ENCODE data around the gene LIMCH1.
"Not testable (repeated sequence)": the region's sequence is repeated elsewhere in the genome, so short reads cannot be mapped to it uniquely, and the experiment has no call there.

Gene LIMCH1, protein sequence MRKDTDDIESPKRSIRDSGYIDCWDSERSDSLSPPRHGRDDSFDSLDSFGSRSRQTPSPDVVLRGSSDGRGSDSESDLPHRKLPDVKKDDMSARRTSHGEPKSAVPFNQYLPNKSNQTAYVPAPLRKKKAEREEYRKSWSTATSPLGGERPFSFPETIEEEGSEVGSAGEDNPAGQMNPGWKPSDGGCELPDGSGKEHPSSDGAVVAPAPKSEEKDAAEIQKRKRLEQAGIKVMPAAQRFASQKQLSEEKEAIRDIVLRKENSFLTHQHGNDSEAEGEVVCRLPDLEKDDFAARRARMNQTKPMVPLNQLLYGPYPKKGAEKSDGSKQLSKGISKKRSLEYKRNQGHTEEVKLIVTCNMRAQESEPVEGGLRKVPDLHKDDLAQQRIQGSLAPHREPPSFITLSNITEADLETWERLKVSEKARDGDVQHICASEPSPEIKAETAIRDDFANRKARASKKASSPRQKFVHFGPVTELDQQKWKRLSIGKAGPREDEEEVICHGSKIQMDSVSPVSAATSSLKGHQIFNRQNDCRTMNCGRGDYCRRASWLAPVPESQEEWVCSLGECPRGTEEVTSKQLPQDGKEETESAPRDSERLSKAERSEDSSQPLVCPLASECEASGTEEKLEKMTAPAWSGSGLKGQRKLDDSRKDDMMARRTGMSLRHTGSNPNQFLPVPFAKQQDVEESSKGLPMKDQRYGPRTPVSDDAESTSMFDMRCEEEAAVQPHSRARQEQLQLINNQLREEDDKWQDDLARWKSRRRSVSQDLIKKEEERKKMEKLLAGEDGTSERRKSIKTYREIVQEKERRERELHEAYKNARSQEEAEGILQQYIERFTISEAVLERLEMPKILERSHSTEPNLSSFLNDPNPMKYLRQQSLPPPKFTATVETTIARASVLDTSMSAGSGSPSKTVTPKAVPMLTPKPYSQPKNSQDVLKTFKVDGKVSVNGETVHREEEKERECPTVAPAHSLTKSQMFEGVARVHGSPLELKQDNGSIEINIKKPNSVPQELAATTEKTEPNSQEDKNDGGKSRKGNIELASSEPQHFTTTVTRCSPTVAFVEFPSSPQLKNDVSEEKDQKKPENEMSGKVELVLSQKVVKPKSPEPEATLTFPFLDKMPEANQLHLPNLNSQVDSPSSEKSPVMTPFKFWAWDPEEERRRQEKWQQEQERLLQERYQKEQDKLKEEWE (N-terminal part only)

DNA sequence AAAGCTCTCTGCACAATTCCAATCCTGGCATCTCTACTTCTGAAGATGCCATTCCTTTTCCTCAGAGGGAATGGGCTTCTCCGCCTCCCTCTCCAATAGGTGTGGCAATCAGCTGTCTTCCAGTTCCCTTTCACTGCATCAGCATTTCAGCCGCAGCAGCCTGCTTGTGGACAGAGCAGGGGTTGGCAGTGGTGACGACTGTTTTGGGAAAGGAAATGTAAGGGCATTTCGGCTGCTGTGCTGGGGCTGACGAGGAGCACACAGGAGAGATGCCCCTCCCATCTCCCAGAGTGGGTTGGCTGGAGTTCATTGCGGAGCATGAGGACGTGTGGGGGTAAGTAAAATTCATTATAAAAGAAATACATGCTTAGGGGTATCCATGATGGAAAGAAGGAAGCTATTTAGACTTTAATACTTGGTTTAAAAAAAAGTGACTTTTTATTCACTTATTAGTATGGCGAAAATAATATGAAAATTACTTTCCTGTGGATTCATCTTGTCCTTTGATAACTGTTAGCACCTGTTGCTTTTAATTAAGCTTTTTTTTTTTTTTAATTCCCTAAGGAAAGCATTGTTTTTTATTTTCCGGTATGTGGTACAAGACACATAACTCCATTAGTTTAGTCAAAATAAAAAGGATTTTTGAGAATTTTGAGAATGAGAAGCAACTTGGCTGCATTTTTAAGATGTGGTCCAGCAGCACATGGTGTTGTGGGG is at the start of gene LIMCH1:
LIMCH1 (plus strand) TSS at position 141 of the 717 bp plus-strand sequence. CDS start 67,839 bp downstream, outside the sequence.
- DNase-seq, result peak; percentile 19

DNA sequence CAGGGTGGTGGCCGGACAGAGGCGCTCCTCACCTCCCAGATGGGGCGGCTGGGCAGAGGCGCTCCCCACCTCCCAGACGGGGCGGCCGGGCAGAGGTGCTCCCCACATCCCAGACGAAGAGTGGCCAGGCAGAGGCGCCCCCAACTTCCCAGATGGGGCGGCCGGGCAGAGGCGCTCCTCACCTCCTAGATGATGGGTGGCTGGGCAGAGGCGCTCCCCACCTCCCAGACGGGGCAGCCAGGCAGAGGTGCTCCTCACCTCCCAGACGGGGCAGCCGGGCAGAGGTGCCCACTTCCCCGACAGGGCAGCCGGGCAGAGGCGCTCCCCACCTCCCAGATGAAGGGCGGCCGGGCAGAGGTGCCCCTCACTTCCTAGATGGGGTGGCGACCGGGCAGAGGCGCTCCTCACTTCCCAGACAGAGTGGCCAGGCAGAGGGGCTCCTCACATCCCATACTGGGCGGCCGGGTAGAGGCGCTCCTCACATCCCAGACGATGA is 46.8 kb upstream of the LIMCH1 start:
- not testable (repeated sequence) for DNase-seq

DNA sequence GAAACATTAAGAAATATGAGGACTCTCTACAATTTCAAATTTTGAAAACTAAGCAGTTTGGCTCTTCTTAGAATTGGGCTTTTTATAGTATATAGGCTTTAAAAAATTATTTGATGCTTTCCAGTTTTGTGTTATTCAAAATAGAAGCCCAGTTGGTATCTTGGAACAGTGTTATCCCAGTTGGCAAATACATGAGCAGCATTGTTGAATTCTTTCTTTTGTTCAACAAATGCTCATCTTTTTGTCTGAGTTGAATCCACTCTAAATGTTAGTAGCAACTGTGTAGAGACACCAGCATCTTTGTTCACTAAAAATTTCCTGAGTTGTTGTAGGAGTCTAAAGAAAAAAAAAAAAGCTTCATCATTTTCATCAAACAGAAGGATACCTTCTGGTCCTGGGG is 41.0 kb upstream of the LIMCH1 start:
- no peak for DNase-seq

DNA sequence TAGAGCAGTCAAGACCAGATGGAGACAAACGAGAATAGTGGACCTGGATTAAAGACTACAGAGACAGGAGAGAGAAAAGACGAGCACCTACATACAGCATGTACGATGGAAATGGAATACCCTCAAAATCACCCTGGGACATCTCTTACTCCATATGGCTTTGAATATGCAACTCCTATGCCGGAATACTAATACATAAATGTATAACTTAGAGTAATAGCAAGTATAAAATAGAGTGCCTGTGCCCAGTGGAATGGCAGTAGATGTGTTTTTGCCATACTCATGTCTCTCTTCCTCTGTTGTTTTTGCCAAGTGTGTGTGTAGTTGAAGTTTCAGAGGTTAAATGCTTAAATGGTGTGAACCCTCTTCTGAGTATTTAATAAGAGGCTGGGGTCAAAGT is 39.8 kb upstream of the LIMCH1 start:
- no peak for DNase-seq

DNA sequence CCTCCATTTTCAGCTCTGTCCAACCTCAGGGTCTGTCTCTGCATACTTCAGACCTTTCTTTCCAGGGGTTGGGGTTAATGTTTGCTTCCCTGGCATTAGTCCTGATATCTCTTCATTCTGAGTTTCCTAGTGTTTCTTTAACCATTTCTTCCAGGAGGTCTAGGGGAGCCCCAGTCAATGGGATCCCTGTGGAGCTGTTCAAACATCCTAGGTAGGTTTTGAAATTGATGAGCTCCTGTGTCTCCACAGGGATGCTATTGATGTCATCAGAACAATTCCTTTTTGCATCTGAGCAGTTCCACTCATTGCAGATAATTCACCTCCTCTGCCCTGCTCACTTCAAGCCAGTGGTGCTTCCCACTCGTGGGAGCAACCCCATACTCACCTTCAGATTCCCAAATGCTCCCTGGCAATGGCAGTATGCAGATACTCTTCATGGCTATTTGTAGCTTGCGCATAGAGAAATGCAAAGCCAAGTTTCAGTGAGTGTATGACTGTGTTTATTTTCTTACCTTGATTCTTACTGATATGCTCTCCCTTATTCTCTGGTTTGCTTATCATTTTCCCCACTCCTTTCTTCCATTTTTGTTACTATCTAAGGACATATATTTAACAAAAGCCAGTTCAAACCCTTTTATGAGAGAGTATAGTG is 33.7 kb upstream of the LIMCH1 start:
- DNase-seq, result no peak

DNA sequence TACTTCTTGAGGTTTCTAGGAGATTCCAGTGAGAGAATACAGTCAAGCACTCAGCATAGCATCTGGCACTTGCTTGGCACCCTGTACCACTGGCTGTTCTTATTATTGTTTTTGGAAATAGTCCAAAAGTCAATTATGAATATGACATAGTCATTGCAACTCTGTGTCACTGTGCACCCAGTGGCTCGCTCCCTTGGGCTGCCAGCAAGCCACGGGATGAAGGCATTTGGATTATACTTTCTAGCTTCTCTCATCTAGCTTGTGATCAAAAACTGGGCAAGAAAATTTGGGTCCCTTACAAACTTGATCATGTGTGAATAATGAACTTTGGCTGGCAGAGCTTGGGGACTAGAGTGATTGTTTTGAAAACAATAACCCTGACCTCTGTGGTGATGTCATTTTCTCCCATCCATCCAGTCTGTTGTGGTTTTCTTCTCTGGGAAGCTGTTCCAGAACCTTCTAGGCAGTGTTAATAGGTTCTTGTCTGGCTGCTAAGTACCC is 32.7 kb upstream of the LIMCH1 start:
- DNase-seq, result peak; percentile 67

DNA sequence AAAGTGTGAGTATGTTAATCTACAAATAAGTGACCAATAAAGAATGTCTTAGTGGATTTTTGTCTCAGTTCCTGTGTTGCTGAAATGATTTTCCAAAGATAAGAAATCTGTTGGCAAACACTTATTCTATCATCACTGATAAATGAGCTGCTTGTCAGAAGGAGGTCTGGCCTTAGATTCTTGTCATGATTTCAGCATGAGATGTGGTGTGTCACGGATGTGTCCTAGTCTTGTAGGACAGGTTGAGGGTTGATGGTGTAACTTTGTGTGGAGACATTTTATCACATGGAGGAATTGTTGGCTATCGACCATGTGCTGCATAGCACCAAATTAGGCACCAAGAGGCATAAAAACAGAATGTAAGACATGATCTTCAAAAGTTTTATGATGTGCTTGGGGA is 31.8 kb upstream of the LIMCH1 start:
- no peak for DNase-seq

DNA sequence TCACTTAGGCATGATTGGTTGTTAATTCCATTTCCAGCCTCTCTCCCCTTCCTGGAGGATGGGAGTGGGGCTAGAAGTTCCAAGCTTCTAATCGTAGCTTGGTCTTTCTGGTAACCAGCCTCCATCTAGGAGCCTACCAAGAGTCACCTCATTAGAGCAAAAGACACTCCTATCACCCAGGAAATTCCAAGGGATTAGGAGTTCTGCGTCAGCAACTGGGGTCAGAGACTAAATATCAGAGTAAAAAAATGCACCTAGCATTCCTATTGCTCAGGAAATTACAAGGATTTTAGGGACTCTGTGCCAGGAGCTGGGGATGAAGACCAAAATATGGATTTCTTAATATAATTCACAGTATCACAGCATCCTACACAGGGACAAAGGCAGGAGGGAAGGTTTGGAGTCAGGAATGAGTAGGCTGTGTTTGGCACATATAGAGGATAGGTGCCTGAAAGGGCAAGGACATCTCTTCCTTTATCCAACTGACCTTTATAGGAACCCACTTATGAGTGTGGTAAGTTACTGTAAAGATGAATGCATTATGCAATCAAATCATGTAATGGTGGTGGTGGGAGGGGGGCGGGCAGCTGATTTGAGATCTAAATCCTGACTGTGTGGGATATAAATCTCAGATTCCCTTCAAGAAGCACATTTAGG is 30.5 kb upstream of the LIMCH1 start:
- no peak for DNase-seq

DNA sequence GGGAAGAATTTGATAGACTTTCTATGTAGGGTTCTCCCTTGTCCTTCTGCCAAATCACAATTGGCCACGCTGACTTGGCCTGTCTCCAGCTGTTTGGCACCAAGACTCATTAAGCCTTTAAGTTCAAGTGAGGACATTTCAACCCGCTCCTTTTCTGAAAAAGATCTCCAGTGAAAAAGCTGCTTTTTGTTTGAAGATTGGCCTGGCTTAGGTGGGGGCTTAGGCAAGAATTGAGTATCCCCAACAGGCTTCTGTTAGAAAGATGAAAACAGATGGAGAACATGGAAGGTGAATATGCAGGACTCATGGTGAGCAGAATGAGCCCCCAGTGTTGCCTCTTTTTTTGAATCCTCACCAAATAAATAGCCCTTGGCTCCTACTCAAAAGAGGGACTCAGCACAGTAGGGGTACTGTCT is 28.5 kb upstream of the LIMCH1 start:
- DNase-seq, result peak; percentile 27

DNA sequence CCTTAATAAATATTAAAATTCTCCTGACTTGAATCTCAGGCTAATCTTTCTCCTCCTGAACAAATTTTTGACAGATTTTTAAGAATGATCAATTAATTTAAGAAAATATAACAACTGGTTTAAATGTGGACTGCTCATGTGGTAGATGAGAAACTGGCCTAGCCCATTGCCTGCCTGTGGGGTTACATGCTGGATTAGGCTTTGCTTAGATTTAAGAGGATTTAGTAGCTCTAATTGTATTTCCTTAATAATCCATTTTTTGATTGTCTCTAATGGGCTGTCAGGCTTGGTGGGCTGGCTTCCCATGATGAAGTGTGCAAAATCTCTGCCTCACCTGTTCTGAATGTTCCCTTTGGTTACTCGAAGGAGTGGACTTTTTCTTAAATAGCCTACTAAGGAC is 27.8 kb upstream of the LIMCH1 start:
- DNase-seq, result no peak

DNA sequence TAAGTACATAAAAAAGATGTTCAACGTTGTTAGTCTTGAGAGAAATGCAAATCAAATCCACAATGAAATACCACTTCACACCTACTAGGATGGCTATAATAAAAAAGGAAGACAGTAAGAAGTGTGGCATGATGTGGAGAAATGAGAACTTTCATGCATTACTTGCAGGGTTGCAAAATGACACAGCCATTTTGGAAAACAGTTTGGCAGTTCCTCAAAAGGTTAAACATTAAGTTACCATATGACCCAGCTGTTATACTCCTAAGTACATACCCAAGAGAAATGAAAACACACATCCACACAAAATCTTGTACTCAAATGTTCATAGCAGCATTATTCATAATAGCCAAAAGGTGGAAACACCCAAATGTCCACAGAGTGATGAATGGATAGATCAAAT is 25.8 kb upstream of the LIMCH1 start:
- DNase-seq, result no peak

DNA sequence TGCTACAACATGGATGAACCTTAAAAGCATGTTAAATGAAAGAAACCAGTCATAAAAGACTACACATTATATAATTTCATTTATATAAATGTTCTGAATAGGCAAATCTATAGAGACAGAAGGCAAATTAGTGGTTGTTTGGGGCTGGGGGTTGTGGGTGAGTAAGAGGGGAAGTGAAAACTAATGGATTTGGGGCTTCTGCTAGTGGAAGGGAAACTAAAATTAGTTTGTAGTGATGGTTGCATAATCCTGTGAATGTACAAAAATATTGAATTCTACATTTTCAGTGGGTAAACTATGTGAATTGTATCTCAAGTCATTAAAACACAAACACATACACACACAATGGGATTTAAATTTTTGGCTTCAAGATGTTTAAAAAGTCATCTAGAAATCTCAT is 25.4 kb upstream of the LIMCH1 start:
- DNase-seq, result no peak

DNA sequence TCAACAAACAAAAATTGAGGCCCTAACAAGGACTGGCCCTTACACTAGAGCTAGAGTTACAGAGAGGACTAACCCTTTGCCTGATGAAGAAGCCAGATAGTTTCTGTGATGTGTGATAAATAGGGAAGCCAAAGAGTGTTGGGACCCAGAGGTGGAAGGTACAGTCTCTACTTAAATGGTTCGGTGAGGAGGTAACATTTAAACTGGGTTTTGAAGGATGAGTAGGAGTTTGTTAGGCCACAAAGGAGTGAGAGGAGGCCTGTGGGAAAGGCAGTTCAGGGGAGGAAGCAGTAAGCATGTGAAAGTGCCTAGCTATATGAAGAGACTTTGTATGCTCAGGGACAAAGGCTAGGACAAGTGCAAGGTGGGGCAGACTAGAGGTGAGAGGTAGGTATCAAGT is 23.8 kb upstream of the LIMCH1 start:
- DNase-seq, result no peak

DNA sequence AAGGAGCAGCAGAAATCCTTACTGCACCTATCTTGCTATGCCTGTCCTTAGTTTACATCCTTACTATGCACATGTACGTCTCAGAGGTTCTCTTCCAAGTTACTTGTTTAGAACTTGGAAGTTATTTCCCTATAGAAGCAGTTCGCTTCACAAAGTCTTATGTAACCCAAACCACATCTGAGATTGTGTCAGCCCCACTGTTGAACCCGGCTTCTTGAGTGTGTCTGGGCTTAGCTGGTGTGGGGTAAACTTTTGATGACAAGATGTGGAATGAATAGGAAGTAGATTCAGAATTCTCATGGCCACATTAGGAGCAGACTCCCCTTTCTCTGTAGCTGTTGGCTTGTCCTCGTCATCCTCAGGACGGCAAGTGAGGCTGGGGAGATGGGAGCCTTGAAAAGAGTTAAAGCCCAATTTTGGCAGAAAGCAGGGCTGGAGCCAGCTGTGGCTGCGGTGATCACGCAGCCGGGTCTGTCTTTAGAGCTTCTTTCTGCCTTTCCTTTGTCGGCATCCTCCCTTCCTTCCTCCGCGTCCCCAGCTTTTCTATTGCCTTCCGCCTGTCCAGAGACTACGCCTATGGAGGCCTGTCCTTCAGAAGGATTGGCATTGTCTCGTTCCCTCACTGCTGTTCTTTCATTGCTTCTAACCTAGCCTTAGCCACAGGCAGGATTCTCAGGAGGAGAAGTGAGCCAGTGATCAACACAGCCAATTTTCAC is 23.0 kb upstream of the LIMCH1 start:
- DNase-seq, result no peak

DNA sequence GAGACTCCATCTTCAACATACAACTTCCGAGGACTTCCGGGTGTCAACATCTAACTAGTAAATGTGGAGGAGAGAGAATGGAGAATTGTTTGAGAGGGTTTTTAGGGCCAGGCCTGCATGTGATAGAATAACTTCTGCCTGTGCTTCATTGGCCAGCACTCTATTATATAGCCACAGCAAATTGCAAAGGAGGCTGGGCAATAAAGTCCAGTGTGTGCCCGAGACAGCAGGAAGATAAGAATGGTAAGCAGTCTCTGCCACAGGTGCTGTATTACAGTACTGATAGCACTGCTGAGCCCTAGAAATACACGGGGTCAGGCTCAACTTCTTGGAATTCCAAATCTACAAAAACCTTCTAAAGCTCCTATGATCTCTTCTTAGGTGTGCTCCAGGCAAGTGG is 20.8 kb upstream of the LIMCH1 start:
- DNase-seq, result no peak

DNA sequence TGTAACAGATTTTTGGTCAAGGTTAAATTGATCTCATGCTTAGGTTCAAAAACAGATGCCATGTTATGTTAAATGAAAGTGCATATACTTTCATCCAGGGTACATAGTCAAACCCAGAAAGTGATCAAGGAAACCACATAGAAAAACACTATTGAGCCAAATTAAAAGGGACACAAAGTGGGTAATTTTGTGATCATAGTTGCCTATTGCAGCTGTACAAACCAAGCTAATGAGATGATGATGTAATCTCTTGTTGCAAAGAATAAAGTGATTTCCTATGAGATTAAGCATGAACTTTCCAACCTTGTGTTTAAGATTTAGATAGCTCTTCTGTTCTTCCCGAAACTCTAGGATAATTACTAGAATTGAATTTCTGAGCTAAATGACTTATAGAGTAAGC is 20.2 kb upstream of the LIMCH1 start:
- peak; percentile 34 for DNase-seq

DNA sequence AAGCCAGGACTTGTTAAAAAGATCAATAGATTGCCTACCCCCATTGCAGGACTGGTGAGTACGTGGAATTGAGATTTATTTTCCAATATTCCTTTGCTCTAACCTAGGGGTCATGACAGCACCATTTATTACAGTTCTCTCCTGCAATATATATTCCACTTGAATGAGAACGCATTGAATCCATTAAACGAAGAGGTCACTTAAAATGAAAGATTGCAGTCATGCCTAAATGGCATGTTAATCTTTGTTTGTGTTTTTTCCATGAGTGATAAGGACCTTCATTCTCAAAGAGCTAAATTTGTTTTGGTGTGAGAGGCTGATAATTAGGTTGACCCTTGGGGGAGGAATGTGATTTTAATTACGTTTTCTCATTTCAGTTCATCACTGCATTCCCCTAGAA is 13.5 kb upstream of the LIMCH1 start:
- DNase-seq, result peak; percentile 63

DNA sequence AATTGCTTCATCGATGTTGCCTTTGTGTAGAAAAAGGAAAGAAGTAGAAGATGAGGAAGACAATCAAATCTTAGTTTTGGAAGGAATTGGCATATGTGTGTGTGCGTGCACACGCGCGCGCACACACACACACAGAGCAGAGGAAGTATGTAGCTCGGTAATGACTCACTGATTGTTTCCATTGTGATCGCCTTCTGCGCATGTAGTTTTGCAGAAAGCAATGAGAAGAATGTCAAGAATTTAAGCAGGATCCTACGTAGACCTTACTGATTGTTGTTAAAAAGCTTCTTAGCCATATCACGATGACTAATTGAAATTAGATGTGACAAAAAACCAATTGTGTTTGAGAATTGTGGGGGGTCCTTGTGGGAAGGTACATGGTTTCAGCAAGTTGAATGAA is 12.8 kb upstream of the LIMCH1 start:
- peak; percentile 84 for DNase-seq

DNA sequence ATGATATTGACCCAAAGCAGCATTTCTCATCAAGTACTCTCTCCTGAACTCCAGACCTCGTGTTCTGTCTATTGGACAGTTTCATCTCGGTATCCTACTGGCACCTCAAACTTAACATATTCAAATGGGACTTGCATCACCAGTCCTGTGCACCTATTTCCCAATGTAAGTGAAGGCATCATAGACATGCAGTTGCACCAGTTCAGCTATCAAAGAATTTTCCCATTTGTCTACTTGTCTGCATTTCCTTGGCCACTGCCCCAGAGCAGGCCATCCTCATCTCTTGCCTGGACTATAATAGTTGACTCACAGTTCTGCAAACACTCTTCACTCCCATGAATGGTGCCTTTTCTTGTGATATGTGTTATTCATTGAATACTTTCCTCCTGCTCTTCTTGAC is 11.3 kb upstream of the LIMCH1 start:
- DNase-seq, result no peak

DNA sequence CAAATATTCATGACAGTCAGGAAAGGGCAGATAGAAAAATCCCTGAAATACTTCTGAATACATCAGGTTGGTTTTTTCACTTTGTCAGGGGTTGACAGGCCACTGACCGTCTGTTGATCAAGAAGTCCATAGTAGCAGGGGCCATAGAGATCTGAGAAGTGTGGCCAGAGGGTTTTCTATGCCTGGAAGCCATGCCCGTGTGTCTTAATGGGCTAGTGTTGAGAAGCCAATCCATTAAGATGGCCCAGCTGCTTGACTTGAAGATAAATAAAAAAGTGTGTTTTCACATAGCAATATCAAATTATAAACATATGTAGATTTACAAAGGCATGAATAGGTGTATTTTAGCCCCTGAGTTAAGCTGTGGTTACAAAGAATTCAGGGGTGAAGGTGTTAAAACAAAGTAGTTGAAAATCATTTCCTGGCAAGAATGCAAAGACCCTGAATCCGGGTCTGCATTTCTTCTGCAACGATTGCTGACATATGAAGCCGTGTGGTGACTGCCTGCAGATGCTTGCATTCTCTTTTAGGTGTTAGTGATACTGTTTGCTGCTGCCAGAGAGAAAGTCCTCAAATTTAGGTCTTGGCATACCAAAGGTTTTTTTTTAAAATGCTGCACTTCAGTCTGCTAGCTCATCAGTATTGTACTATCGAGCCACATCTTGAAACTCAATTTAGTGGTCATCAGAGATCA is 9.3 kb upstream of the LIMCH1 start:
- no peak for DNase-seq

Data from eye (tissue), 1 donor.